ENCODE data around the gene AFTPH. TPM values are rescaled to one million over a fixed set of nuclear protein-coding genes. Genes with fewer than 3 reads are reported as not detected.

AFTPH gene
- total RNA-seq, 1 experiment from 2014 or later = 18.8 TPM

- intact Hi-C loops (cut with micrococcal nuclease; ENCODE audit: unreplicated experiment) = no loop called here
Observed at GRCh38 chr2:64641599-64641998, 117.5 kb downstream of the AFTPH start.

More at GRCh38 chr2:64641599-64641998, 117.5 kb downstream of the AFTPH start:
- no peak overlapping the region for H3K4me3 ChIP-seq (ENCODE audit: low read depth, low read length, poor library complexity, severe bottlenecking)
- H3K9me3 ChIP-seq (ENCODE audit: low read depth, low read length, poor library complexity, severe bottlenecking) = no peaks in the 10 kb centered on the region
- BruUV-seq (replicated peaks) = no TSS peak
- no peak for DNase-seq (ENCODE audit: low spot score)
- peaks cover 80% of the 10 kb centered on the region for H3K4me1 ChIP-seq (ENCODE audit: insufficient read depth, low read length, poor library complexity, severe bottlenecking)
- ChIA-PET CTCF (interaction anchor here (0.6 kb wide), 1 partner anchor 198 kb away, joined by 3 read pairs; no protein-coding TSS in a partner anchor), POLR2A (ENCODE audit: low non-redundant PET) (no interaction called here)
- peak overlapping the region; percentile 98 for H3K27ac ChIP-seq (ENCODE audit: low read depth, low read length, poor library complexity, severe bottlenecking)
- H3K27me3 ChIP-seq (replicated peaks; ENCODE audit: insufficient read depth, low read depth, low read length, poor library complexity) = no peaks in the 10 kb centered on the region
- no peak for TF ChIP-seq EZH2 (IDR thresholded peaks at IDR 0.05; ENCODE audit: borderline replicate concordance, low read depth, low read length, poor library complexity, severe bottlenecking)
- no peak for TF ChIP-seq CTCF (conservative IDR thresholded peaks at IDR 0.05; ENCODE audit: low read depth, low read length)
- H3K36me3 ChIP-seq (ENCODE audit: insufficient read depth, low read length, poor library complexity, severe bottlenecking) = no peaks in the 10 kb centered on the region

Small RNA genes lying within 50 kb of the gene (microRNA-seq; reads per million reads assigned to microRNA genes)
- not detected for gene MIR4434

Other genes with a start within 250 kb of the AFTPH start
- 5.9 and 7.4 TPM in 2 replicates for gene LGALSL, start 70.2 kb upstream of the AFTPH start, total RNA-seq (2021)
- 20.8 and 22.2 TPM in 2 replicates for gene SERTAD2, start 129.6 kb downstream of the AFTPH start, total RNA-seq (2021)